IPS-NIHi7 (cell line): ENCODE results near the gene TRAF3IP1.

ENCODE experiments used
- DNase-seq: peaks from one replicate; pipeline ENCODE4 v3.0.0; 2012; ENCODE audit warnings: mixed read lengths; ENCODE audit errors: extremely low spot score

Gene TRAF3IP1

GRCh38 chr2:238287737-238288649 is 32.3 kb upstream of the TRAF3IP1 start, which contains the start of gene PER2:
TSS of gene PER2 (minus strand) at chr2:238288610. CDS start at chr2:238277936, 10,674 bp downstream.
- peak; percentile 64 for DNase-seq

GRCh38 chr2:238288650-238289573 is 31.4 kb upstream of the TRAF3IP1 start:
- peak; percentile 91 for DNase-seq

GRCh38 chr2:238289574-238289973 is 30.7 kb upstream of the TRAF3IP1 start:
- no peak for DNase-seq

- DNase-seq: peak; percentile 72
Observed at GRCh38 chr2:238290091-238290509, 30.2 kb upstream of the TRAF3IP1 start.

- DNase-seq: no peak
Observed at GRCh38 chr2:238290715-238291549, 29.4 kb upstream of the TRAF3IP1 start.

- no peak for DNase-seq
Observed at GRCh38 chr2:238291550-238292281, 28.6 kb upstream of the TRAF3IP1 start.

- no peak for DNase-seq
Observed at GRCh38 chr2:238294046-238294392, 26.3 kb upstream of the TRAF3IP1 start.

- no peak for DNase-seq
Observed at GRCh38 chr2:238294393-238295143, 25.8 kb upstream of the TRAF3IP1 start.

- no peak for DNase-seq
Observed at GRCh38 chr2:238295144-238296112, 24.9 kb upstream of the TRAF3IP1 start.

- no peak for DNase-seq
Observed at GRCh38 chr2:238296638-238297457, 23.5 kb upstream of the TRAF3IP1 start.

- no peak for DNase-seq
Observed at GRCh38 chr2:238299803-238300202, 20.5 kb upstream of the TRAF3IP1 start.

- no peak for DNase-seq
Observed at GRCh38 chr2:238302087-238302486, 18.2 kb upstream of the TRAF3IP1 start.

- DNase-seq: no peak
Observed at GRCh38 chr2:238302751-238303150, 17.6 kb upstream of the TRAF3IP1 start.

GRCh38 chr2:238304116-238304515 is 16.2 kb upstream of the TRAF3IP1 start:
- no peak for DNase-seq

- peak; percentile 33 for DNase-seq
Observed at GRCh38 chr2:238305092-238305862, 15.0 kb upstream of the TRAF3IP1 start.

- DNase-seq: no peak
Observed at GRCh38 chr2:238305965-238306671, 14.2 kb upstream of the TRAF3IP1 start.

GRCh38 chr2:238306672-238306998 is 13.7 kb upstream of the TRAF3IP1 start:
- DNase-seq: no peak
